Measurements from ENCODE around the gene AKT2.

DNA sequence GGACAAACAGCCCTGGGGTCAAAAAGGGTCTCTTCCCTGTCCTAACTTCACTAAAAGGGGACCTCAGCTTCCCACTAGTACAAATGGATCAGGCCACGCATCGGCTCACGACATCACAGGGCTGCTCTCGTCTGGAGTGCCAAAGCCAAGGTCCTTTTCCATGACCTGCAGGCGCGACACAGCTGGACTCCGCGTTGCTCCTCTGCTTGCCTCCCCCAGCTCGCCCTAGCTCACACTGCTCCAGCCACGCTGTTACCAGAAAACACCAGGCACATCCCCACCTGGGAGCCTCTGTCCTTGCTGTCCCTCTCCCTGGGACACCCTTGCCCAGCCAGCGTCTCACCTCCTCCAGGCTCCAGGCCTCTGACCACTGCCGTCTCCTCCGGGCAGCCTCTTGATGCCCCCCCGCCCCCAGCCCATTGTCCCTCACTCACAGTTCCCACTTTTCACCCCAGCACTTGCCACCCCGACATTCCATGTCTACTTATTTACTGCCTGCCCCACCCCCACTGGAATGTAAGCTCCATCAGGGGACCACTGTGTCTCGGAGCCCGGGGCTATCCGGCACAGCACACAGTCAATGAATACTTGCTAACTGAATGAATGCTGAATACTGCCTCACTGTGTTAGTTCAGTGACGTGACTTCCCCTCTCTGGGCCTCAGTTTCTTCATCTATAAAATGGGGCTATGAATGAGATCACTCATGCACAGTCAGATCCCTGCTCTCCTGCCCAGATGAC lies 20.7 kb downstream of the AKT2 start:
- TF ChIP-seq POLR2AphosphoS2 (IDR thresholded peaks at IDR 0.05; ENCODE audit: low read depth, low read length), result no peak
- TF ChIP-seq, protein P1, sequence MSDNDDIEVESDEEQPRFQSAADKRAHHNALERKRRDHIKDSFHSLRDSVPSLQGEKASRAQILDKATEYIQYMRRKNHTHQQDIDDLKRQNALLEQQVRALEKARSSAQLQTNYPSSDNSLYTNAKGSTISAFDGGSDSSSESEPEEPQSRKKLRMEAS (IDR thresholded peaks at IDR 0.05; ENCODE audit: low read depth, low read length), result no peak
- TF ChIP-seq POLR2A (IDR thresholded peaks at IDR 0.05; ENCODE audit: low read depth, low read length), result no peak
- TF ChIP-seq RAD21 (IDR thresholded peaks at IDR 0.05; ENCODE audit: insufficient read depth, low read depth, low read length), result no peak
- TF ChIP-seq SP1 (IDR thresholded peaks at IDR 0.05; ENCODE audit: low read depth, low read length), result no peak
- TF ChIP-seq, protein P2, sequence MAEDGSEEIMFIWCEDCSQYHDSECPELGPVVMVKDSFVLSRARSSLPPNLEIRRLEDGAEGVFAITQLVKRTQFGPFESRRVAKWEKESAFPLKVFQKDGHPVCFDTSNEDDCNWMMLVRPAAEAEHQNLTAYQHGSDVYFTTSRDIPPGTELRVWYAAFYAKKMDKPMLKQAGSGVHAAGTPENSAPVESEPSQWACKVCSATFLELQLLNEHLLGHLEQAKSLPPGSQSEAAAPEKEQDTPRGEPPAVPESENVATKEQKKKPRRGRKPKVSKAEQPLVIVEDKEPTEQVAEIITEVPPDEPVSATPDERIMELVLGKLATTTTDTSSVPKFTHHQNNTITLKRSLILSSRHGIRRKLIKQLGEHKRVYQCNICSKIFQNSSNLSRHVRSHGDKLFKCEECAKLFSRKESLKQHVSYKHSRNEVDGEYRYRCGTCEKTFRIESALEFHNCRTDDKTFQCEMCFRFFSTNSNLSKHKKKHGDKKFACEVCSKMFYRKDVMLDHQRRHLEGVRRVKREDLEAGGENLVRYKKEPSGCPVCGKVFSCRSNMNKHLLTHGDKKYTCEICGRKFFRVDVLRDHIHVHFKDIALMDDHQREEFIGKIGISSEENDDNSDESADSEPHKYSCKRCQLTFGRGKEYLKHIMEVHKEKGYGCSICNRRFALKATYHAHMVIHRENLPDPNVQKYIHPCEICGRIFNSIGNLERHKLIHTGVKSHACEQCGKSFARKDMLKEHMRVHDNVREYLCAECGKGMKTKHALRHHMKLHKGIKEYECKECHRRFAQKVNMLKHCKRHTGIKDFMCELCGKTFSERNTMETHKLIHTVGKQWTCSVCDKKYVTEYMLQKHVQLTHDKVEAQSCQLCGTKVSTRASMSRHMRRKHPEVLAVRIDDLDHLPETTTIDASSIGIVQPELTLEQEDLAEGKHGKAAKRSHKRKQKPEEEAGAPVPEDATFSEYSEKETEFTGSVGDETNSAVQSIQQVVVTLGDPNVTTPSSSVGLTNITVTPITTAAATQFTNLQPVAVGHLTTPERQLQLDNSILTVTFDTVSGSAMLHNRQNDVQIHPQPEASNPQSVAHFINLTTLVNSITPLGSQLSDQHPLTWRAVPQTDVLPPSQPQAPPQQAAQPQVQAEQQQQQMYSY (CRISPR knock-in tag; IDR thresholded peaks at IDR 0.05), result no peak
- TF ChIP-seq ETV6 (conservative IDR thresholded peaks at IDR 0.05 in 1 of 2, IDR thresholded peaks at IDR 0.05 in 1 of 2; ENCODE audit: borderline replicate concordance in 1 of 2, low read depth in 1 of 2), result no peak

Data from GM12878 (cell line).